Dedifferentiated amniotic fluid mesenchymal stem cell (primary cell): Measurements from ENCODE around the gene CD22.
"Not testable (repeated sequence)": the region's sequence is repeated elsewhere in the genome, so short reads cannot be mapped to it uniquely, and the experiment has no call there.

Experiments used
- DNase-seq: peaks from one replicate; pipeline ENCODE4 v3.0.0-alpha.2; 2016; ENCODE audit errors: extremely low spot score

Gene CD22

DNA sequence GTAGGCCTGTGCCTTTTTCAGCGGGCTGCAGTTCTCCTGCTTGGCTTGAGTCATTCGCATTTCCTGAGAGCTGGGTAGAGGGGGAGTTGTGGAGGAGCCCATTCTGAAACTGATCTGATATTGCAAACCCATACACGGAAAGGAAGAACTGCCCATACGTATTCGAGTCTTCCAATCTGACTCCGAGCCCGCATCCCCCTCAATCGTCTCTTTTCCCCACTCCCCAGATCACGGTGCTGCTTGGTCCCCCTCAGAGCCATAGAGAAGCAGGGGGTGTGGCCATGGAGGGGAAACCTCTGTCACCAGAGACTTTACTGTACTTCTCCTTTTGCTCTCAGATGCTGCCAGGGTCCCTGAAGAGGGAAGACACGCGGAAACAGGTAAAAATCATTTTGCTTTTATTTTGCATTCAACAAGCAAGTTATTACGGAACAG is at the start of gene CD22:
CD22 (plus strand) TSS at position 337 of the 435 bp plus-strand sequence. CDS start 2,854 bp downstream, outside the sequence.
- DNase-seq = no peak

DNA sequence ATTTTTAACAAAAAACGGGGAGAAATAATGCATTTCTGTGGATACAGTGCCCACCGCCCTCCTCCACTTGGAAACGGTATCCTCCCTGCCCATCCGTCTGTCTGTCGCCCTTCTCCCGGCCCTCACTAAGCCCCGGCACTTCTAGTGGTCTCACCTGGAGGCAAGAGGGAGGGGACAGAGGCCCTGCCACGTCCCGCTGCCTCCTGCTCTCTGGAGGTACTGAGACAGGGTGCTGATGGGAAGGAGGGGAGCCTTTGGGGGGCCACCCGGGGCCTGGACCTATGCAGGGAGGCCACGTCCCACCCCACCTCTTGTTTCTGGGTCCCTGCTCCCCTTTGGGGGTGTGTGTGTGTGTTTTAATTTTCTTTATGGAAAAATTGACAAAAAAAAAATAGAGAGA is 49.6 kb upstream of the CD22 start:
- DNase-seq = no peak

DNA sequence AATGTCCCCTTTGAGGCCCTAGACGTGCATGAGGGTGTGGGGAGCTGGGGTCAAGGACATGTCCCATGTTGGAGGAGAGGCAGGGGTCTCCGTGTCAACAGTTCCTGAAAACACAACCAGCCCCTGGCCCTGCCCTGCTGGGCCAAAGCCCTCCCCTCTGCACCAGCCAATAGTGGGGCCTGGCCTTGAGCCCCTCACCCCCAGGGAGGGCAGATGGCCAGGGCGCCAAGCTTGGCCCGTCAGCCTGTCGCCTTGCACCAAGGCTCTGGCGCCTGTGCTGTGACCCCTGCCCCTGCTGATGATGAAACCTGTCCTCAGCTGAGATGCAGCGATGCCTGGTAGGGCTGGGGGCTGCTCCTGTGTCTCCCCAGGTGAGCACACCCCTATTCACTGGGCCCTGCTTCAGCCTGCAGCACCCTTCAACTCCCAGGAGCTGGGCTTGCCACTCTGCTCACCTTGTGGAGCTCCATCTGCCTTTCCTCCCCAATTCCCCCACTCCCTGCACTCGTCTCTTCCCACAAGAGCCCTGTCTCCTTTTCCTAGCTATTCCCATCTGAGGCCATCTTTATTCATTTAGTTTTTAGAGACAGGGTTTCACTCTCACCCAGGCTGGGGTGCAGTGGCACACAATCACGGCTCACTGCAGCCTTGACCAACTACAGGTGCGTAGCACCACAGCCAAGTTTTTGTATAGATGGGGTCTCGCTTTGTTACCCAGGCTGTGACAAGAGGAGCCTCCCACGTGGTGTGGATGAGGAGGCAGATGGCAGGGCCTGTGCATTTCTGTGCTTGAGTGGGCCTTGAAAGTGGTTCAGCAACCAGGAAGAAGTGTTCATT is 48.8 kb upstream of the CD22 start:
- no peak for DNase-seq

DNA sequence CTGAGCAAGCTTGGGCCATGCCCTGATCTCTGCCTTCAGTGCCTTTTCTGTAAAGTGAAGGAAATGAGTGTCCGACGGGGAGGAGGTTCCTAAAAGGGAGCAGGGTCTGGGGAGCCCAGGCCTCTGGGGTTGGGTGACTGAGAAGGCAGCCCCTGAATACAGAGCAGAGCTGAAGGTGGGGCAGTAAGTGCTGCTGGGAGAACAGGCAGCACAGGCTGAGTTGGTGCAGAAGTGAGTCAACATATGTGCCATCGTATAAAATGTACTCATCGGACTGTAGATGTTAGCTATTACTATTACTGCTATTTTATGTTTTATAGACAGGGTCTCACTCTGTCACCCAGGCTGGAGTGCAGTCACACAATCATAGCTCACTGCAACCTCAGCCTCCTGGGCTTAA is 47.7 kb upstream of the CD22 start:
- DNase-seq = no peak

DNA sequence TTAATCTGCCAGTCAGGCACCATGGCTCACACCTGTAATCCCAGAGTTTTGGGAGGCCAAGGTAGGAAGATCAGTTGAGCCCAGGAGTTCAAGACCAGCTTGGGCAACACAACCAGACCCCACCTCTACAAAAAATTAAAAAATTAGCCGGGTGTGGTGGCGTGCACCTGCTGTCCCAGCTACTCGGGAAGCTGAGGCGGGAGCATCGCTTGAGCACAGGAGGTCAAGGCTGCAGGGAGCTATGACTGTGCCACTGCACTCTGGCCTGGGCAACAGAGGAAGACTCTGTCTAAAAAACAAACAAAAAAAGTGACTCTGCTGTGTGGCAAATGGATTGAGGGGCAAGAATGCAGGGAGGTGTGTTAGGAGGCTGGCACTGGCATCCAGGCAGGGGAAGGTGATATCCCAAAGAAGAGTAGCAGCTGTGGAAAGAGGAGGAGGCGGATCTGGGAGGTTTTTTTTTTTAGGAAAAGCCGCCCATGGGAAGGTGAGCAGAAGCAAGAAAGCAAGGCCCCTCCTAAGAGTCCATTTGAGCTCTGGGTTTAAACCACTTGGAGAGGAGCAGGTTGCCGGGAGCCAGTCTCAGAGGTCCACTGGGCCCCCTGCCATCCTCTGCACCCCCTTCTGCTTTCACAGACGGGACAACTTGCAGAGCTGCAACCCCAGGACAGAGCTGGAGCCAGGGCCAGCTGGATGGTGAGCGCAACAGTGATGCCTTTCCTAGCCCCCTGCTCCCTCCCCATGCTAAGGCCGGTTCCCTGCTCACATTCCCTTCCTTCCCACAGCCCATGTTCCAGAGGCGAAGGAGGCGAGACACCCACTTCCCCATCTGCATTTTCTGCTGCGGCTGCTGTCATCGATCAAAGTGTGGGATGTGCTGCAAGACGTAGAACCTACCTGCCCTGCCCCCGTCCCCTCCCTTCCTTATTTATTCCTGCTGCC is 44.6 kb upstream of the CD22 start:
- DNase-seq = no peak

DNA sequence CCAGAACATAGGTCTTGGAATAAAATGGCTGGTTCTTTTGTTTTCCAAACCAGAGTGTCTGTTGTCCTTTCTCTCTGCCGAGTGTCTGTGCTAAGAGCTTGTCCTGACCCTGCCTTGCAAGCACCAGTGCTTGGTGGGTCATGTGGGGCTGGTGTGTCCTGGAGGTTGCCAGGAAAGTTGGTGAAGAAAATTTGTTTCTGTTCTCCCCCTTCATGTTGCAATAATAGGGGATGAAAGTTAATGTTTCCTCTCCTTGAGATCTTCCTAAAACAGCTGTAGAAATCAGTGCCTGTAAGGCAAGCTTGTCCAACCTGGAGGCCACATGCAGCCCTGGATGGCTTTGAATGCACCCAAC is 43.9 kb upstream of the CD22 start:
- no peak for DNase-seq

DNA sequence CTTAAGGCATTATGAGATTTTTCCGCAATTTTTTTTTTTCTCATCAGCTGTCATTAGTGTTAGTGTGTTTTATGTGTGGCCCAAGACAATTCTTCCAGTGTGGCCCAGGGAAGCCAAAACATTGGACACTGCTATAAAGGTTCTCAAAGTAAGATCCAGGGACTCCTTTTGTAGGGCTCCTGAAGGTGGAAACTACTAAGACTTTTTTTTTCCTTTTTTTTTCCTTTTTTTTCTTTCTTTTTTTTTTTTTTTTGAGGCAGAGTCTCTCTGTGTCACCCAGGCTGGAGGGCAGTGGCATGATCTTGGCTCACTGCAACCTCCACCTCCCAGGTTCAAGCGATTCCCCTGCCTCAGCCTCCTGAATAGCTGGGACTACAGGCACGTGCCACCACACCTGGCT is 43.5 kb upstream of the CD22 start:
- DNase-seq = not testable (repeated sequence)

DNA sequence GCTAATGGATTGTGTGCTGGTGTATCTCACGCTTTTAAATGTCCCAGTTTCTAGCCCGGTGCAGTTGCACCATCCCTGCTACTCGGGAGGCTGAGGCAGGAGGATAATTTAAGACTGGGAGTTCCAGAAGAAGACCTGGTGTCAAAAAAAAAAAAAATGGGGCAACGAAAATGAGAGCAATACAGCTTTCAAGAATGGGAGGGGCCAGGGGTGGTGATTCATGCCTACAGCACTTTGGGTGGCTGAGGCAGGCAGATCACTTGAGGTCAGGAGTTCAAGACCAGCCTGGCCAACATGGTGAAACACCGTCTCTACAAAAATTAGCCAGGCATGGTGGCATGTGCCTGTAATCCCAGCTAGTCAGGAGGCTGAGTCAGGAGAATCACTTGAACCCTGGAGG is 42.9 kb upstream of the CD22 start:
- DNase-seq = not testable (repeated sequence)

DNA sequence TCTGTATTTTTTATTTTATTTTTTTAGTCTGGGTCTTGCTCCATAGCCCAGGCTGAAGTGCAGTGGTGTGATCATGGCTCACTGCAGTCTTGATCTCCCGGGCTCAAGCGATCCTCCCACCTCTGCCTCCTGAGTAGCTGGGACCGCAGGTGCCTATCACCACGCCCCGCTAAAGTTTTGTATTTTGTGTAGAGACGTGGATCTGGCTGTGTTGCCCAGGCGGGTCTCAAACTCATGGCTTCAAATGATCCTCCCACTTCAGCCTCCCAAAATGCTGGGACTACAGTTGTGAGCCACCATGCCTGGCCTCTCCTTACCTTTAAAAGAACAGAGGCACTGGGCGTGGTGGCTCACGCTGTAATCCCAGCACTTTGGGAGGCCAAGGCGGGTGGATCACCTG is 41.3 kb upstream of the CD22 start:
- DNase-seq = no peak

DNA sequence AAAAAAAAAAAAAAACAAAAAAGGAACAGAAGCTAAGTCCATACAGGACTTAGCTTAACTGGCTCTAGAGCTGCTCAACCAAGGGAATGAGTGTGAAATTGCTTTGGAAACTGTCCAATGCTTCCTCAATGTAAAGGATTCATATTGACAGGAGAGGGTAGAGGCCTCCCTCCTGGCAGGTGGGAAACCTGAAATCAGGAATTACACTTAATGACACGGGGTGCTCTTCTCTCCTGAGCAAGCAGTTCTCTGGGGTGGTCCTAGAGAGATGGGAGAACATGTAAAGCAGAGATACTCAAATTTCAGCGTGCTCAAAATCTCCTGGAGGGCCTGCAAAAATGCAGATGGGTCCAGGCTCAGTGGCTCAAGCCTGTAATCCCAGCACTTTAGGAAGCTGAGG is 40.7 kb upstream of the CD22 start:
- no peak for DNase-seq

DNA sequence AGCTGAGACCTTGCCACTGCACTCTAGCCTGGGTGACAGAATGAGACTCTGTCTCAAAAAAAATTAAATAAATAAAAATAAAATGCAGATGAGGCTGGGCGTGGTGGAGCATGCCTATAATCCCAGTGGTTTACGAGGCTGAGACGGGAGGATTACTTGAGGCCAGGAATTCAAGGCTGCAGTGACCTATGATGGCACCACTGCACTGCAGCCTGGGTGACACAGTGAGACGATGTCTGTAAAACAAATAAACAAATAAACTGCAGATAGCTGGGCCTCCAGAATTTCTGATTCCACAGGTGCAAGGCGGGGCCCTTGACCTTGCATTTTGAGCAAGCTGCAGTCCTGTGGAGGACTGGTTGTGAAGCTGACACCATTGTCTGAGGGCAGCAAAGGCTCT is 40.1 kb upstream of the CD22 start:
- no peak for DNase-seq

DNA sequence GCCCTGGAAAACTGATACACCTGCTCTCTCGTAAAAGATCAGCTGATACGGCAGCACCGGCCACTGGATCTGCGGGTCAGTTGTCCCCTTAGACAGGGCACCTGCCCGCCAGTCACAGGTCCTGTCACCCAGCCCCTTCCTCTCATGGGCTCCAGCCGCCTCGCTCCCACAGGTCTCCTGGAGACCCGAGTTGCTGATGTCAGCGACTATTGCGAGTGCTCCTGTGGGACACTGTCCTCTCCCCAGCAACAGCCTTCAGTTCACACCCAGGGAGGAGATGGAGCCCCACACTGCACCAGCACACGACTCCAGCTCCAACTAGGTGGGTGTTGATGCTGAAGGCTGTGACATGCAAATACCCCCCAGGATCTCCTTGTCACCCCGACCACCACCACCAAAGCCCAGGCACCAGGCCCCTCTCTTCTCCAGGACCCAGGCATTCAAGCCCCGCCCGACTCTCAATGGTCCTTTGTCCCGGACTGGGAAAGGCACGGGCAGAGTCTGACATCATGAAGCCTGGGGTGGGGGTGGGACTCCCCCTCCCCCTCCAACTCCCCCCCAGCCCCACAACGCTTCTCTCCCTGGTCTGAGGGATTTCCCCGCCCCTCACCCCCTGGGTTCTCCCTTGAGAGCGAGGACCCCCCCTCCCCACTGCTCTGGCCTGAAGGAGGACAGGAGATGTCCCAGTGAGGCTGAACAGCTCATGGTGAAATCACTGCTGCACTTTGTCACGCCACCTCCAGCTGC is 38.4 kb upstream of the CD22 start:
- DNase-seq = no peak

DNA sequence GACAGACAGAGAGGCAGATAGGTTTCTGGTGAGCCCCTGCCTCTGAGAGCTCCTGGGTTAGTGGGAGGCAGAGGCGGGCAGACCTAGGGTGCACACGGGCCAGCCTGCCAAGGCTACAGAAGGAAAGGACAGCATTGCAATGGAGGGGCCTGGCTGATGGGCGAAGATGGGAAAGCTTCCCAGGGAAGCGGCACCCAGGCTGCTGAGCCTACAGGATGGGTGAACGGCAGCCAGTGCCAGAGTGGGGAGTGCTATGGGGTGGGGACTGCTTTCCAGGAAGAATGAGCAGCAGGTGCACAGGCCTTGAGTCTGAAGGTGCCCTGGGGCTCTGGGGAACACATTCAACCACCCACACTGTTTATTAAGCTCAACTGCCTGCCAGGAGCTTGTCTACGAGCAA is 37.7 kb upstream of the CD22 start:
- no peak for DNase-seq

DNA sequence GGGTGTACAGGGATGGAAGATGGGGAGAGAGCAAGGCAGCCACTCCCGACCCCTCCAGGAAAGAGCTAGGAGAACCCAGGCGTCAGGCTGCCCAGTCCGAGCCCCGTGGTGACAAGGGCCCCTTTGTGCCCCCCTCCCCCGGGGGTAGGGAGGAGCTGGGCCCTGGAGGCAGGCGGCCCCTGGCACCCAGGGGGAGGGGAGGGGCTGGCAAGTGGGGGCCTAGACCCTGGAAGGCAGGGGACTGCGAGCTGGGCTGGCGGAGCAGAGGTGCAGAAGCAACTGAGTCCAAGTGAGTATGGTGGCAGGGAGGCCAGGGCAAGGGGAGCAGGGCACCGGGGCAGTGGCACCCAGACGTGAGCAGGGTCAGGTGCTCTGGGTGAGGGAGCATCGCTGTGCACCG is 37.1 kb upstream of the CD22 start, which contains the start of gene MAG:
MAG (plus strand) TSS at position 246 of the 400 bp plus-strand sequence. CDS start 3,248 bp downstream, outside the sequence.
- DNase-seq = no peak

DNA sequence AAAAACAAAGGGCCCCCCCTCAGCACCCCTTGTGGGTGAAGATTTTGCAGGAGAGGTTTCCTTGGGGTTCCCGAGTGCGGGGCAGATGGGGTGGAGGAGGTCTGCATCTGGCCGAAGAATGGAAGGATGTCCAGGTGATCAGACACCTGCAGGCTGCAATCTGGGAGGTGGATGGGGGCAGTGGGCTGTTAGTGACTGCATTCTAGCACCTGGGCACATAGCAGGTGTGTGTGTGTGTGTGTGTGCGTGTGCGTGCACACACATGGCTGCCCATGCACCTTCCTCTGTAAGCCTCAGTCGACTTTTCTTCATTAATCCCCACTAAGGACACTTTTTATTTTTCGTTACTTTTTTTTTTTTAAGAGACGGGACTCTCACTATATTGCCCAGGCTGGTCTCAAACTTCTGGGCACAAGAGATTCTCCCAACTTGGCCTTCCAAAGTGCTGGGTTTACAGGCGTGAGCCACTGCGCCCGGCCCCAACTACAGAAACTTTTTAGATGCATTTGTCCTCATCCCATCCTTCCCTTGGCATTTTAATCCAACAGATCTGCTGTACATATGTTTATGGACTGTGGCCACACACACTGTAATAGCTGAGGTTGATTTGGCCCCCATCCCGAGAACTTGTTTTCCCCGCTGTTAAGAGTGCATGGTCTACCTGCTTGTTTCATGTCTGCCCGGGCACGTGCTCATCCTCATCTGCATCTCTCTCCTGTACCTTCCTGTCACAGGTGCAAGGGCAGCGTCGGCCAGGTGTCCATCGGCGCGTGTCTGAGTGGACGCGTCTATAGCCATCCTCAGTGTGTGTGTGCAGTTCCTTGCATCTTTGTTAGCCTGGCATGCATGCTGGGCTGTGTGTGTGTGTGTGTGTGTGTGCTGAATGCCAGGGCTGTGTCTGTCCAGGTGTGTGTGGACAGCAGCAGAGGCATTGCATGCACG is 36.3 kb upstream of the CD22 start:
- no peak for DNase-seq

DNA sequence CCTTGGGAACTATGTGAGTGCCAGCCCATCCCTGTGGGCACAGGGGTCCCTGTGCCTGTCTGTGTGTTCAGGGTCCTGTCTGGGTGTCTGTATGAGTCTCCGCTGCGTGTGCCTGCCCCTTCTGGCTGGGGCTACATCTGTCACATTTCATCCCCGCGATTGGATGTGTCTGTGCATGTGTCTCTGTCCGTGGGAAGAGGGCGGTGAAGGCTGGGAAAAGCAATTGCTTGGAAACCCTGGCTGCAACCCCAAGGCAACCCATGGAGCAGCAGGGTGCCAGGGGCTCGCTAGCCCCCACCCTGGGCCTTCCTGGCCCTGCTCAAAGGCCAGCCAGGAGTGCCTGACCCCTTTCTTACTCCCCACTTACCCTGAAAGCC is 35.6 kb upstream of the CD22 start:
- no peak for DNase-seq

DNA sequence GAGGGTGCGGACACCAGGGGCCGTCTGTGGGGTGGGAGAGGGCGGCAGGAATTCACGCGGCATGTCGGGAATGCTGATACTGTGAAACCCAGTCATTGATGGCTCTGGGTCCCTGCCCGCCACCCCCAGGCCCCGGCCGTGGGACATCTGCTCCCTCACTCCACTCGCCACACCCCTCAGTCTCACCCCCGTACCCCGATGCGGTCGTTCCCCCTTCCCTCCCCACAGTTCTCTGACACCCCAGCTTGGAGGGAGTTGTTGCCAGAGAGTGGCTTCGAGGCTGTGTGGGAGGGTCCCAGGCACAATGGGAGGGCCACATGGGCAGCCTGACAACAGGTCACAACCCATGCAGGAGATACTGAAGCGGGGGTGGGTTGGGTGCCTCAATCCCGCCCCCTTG is 35.2 kb upstream of the CD22 start:
- no peak for DNase-seq

DNA sequence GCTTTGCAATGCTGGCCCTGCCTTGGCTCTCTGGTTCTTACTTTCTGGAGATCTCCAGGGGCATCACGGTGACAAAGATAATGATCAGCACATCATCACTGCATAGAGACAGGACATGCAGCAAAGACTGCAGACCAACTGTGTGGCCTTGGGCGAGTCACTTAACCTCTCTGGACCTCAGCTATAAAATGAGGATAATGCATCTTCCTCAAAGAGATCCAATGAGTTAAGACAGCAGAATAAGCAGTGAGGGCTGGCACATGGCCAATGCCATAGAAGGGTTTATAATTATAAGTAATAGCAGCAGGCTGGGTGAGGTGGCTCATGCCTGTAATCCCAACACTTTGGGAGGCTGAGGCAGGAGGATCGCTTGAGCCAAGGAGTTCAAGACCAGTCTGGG is 34.7 kb upstream of the CD22 start:
- no peak for DNase-seq

DNA sequence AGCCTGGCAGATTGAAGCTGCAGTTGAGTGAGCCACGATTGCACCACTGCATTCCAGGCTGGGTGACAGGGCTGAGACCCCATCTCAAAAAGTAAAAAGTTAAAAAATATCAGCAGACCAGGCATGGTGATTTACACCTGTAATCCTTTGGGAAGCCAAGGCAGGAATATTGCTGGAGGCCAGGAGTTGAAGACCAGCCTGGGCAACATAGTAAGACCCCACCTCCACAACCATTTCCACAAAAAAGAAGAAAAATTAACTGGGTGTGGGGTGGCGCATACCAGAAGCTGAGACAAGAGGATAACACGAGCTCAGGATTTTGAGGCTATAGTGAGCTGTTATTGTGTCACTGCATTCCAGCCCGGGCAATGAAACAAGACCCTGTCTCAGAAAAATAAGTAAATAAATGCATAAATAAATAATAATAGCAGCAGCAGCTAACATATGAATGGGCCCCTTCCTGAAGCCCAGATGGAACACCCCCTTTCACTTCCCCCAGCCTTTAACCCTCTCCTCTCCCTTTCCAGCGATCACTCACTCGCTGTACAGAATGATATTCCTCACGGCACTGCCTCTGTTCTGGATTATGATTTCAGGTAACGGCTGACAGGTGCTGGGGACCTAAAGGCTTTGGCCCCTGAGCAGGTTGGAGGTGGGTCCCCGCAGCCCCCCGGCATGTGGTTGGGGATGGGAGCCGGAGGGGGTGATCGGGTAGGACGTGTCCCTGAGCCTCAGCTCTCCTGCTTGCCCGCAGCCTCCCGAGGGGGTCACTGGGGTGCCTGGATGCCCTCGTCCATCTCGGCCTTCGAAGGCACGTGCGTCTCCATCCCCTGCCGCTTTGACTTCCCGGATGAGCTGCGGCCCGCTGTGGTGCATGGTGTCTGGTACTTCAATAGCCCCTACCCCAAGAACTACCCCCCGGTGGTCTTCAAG is 33.9 kb upstream of the CD22 start:
- DNase-seq = no peak
